Measurements from ENCODE around the gene GYS2.

- no peak for TF ChIP-seq POLR2A (IDR thresholded peaks at IDR 0.05)
- TF ChIP-seq CTCF (IDR thresholded peaks at IDR 0.05) = no peak
- TF ChIP-seq EP300 (IDR thresholded peaks at IDR 0.05) = no peak
Measured at GRCh38 chr12:21561158-21561557, 43.5 kb downstream of the GYS2 start.

Data from tibial nerve (tissue), 4 donors.